GM12873 (cell line): Measurements from ENCODE around the gene TNS1.

Source experiments
- TF ChIP-seq, protein P1 (sequence below): IDR thresholded peaks from 2 replicates; pipeline ENCODE4 v1.5.1; 2012; ENCODE audit warnings: low read depth, mild to moderate bottlenecking, moderate library complexity, low read length, control low read depth; ENCODE audit not compliant: insufficient read depth; ENCODE audit errors: missing control alignments

The TNS1 gene

GRCh38 chr2:217756375-217757107 is 246.3 kb downstream of the TNS1 start:
- TF ChIP-seq, protein P1, sequence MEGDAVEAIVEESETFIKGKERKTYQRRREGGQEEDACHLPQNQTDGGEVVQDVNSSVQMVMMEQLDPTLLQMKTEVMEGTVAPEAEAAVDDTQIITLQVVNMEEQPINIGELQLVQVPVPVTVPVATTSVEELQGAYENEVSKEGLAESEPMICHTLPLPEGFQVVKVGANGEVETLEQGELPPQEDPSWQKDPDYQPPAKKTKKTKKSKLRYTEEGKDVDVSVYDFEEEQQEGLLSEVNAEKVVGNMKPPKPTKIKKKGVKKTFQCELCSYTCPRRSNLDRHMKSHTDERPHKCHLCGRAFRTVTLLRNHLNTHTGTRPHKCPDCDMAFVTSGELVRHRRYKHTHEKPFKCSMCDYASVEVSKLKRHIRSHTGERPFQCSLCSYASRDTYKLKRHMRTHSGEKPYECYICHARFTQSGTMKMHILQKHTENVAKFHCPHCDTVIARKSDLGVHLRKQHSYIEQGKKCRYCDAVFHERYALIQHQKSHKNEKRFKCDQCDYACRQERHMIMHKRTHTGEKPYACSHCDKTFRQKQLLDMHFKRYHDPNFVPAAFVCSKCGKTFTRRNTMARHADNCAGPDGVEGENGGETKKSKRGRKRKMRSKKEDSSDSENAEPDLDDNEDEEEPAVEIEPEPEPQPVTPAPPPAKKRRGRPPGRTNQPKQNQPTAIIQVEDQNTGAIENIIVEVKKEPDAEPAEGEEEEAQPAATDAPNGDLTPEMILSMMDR = peak; percentile 79

GRCh38 chr2:217755027-217755745 is 247.6 kb downstream of the TNS1 start:
- TF ChIP-seq, protein P1 = no peak

DNA sequence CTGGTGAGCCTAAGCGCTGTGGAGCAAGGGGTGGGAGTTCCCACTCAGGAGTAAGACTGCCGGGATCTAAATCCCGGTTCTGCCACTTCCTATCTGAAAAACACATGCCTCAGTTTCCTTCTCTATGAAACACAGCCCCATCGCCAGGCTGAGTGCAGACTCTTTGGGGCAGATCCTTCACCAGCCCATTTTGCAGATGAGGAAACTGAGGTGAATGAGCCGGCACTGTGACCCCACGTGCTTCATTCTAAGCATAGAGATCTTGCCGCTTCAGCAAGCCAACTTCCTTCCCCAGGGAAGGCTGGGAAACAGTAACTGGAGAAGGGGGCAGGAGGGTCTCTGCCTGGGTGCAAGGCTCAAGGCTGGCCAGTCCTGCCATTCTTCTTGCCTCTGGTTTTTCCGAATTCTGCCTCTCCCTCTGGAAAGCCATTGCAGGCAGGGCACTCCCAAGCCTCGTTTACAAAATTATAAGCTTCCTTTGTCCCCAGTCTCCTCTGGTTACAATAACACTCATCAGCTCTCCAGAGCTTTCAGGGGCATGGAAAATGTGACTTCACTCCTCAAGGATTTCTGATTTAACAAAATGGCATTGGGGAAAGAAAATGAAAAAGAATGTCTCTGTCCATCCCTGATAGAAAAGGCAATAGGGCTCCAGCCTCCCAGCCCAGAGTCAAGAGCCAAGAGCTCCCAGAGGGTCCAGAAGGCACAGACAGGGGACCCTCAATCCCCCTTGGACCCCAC is 249.2 kb downstream of the TNS1 start:
- TF ChIP-seq, protein P1 = no peak

DNA sequence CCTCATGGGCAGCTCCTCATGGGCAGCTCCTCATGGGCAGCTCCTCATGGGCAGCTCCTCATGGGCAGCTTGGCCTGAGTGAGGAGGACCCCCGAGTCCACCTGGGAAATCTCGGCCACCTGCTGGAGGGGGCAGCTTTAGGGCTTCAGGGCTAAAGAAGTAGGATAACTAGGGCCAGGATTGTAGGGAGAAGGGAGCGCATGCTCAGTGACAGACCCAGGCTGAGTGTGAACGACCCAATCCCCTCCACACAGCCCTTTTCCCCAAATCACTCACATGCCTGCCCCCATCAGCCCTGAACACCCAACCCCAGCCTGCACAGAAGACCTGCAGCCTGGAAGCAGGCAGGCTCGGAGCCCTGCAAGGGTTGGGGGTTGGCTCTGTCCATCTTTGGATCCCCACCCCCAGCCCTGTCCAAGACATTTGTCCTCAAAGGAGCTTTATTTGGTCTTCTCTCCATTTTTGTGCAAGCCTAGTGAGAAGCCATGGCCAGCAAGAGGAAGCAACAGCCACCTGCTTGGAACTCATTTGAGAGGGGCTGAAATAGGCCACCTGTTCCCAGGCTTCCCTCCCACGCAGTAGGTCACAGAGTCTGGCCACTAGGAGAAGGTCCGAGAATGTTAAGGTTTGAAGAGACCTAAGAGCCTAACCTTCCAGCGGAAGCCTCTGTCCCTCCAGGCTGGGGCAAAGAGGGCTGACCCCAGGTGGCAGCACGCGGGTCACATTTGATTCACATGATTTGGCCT is 249.9 kb downstream of the TNS1 start:
- TF ChIP-seq, protein P1 = no peak

GRCh38 chr2:217751952-217752351 is 250.8 kb downstream of the TNS1 start:
- TF ChIP-seq, protein P1 = no peak

DNA sequence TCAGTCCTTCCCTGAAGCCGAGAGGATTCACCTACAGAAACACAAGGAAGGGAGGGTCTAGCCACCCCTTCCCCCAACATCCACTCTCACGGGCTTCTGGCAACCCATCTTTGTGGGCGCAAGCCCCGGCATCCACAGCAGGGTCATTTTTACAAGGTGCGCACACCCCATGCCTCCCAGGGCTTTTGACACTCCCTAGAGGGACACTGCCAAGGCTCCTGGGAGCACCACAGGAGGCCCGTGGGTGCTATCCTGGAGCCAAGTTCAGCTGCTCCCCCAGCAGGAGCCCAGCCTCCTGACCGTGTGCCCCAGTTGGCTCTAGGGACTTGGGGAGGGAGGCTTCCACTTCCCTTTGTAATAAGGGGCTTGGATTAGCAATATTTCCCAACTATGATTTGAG is 251.6 kb downstream of the TNS1 start:
- TF ChIP-seq, protein P1 = no peak
